GM18868 (cell line): ENCODE data around the gene TMPRSS5.
"Not testable (repeated sequence)": the region's sequence is repeated elsewhere in the genome, so short reads cannot be mapped to it uniquely, and the experiment has no call there.

ENCODE experiments used
- ATAC-seq: cut with Tn5 transposase; IDR thresholded peaks from one replicate; pipeline ENCODE4 v1.9.1; 2021; ENCODE audit warnings: mild to moderate bottlenecking, moderate library complexity; ENCODE audit not compliant: unreplicated experiment

The TMPRSS5 gene

DNA sequence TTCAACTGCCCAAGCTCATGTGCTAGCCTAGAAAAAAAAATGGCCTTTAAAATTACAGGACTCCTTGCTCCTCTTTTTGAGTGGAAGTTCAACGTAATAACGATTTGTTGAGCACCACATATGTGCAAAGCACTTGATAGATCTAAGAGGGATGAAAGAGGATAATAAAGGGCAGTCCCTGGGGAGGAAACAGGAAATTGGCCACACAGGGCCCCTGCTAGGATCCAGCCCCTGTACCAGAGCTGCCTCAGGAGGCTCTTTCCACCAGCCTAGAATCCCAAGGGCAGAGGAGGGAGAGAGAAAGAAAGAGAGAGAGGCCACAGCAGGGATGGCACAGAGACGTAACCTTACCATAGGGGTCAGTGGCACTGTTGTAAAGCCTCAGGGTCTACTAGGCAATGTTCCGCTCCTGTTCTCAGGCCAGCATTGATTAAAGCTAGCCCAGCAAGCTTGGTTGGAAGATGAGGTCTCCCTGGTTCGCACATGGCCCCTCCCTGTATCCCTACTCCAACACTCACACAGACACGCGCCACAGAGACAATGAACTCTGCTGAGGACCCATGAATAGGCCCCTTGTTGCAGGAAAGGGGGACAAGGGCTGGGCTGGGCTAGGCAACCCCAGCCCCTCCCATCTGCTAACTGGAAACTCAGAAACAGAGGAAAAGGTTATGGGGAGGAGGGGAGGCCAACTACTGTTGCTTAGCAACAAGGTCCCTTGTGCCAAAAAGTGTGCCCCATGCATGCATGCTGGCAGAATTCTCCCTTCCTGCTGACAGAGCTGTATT is at the start of gene TMPRSS5:
TSS of gene TMPRSS5 (minus strand) at position 438 of the 785 bp plus-strand sequence. CDS start at position 354, 84 bp downstream.
- ATAC-seq = no peak

DNA sequence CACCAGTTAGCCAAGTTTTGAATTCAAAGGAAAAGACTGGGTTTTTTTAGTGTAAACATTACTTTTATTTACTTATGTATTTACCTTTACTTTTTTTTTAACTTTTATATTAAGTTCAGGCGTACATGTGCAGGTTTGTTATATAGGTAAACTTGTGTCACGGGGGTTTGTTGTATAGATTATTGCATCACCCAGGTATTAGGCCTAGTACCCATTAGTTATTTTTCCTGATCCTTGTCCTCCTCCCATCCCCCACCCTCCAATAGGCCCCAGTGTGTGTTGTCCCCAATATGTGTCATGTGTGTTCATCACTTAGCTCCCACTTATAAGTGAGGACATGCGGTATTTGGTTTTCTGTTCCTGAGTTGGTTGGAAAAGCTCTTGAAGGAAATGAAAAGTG is 46.8 kb upstream of the TMPRSS5 start:
- ATAC-seq = no peak

DNA sequence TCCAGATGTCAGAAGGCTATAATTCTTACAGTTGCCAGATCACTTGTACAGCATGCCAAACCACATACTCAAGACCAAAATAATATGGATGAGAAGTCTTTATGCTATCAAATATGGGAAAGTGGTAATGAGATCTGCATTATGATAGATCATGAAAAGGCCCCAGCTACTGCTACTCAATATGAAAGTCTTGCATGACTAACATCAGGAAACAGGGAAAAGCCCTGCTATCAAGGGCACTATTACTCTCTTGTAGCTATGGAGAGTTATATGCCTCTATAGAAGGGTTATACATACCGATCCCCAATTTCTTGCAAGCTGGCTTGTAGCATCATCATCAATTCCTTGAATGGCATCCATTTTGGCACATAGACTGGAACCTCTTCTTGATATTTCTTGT is 30.2 kb upstream of the TMPRSS5 start:
- ATAC-seq = no peak

DNA sequence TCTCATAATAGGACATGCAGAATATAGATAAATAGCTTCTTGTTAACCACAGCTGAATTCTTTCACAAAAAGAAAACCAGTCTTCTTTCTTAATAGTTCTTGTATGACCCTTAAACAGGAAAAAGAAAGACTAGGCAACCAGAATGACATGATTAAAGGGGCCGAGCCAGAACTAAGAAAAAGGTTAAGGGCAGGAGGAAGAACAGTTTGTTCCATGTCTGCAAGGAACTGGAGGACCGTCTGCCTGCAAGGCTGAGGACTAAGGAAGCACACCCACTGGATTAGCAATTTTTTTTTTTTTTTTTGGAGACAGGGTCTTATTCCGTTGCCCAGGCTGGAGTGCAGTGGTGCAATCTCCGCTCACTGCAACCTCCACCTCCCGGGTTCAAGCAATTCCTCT is 26.0 kb upstream of the TMPRSS5 start:
- ATAC-seq = no peak

DNA sequence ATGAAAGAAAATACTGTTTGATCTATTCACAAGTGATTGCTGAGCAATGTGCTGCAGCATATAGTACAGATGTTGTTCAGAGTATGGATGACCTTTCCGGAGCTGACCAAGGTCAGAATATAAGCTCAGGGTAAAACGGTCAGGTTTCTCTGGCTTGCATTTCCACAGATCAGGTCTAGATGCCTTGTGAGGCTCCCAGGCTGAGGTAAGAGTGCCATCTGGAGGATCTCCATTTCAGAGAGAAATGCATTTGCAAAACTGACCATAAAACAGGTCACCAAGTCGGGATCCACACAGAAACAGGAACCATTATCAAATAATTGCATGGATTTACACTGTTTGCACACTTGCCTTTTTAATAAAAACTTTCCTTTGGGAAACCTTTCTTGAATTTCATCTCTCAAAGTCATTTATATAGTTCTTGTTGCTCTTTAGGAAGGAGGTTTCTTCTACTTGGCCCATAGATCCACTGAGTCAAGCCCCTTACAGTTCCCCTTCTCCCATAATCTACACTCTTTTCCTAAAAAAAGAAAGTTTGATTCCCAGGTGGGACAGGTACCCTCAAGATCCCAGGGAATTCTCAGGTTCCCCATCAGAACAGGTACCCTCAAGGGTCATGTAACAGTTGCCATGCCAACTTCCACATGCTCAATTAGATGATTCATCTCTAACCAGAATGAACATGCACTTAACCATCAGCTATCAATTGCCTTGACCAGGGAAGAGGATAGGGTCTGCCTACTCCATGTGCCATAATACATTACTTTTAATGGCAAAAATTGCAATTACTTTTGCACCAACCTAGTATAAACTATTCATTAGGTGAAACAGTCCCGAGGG is 25.0 kb upstream of the TMPRSS5 start:
- no peak for ATAC-seq

DNA sequence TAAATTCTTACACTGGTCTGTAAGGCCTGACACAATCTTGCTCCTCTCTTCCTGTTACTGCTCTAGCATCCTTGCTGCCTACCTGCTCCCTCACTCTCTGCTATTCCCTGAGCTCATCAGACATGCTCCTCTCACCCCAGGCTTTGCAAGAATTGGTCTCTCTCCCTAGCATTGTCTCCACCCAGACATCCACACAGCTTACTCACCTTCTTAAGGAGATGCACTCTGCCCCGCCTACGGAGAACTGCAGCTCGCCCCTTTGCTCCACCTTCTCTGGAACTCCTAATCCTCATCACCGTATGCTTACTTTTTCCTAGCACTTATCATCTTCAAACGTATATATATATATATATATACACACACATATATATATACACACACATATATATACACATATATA is 23.3 kb upstream of the TMPRSS5 start:
- no peak for ATAC-seq

DNA sequence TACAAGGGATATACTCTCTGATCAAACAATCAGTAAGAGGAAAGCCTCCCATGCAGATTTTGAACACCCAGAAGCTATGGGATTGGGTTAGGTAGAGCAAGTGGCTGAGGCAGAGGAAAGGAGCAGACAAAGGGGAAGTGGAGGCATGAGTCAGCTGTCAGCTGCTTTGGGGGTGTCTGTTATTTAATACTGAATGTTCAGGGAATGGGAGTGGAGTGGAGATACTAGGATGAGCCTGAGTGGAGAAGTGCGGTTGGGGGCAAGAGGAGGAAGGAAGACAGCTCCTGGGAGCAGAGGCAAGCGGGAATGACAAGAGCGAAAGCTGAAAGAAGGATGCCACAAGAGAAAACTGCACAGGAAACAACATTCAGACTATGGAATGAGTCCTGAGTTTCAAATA is 22.7 kb upstream of the TMPRSS5 start:
- ATAC-seq = no peak

- no peak for ATAC-seq
These were observed 19.8 kb upstream of the TMPRSS5 start for GRCh38 chr11:113725913-113726312.

GRCh38 chr11:113725407-113725806 is 19.3 kb upstream of the TMPRSS5 start:
- no peak for ATAC-seq

GRCh38 chr11:113724778-113725177 is 18.7 kb upstream of the TMPRSS5 start:
- ATAC-seq = no peak

GRCh38 chr11:113723787-113724186 is 17.7 kb upstream of the TMPRSS5 start:
- ATAC-seq = no peak

GRCh38 chr11:113722934-113723333 is 16.8 kb upstream of the TMPRSS5 start:
- ATAC-seq = no peak

- no peak for ATAC-seq
These were observed 16.1 kb upstream of the TMPRSS5 start for GRCh38 chr11:113722221-113722620.

GRCh38 chr11:113721462-113722066 is 15.5 kb upstream of the TMPRSS5 start:
- no peak for ATAC-seq

DNA sequence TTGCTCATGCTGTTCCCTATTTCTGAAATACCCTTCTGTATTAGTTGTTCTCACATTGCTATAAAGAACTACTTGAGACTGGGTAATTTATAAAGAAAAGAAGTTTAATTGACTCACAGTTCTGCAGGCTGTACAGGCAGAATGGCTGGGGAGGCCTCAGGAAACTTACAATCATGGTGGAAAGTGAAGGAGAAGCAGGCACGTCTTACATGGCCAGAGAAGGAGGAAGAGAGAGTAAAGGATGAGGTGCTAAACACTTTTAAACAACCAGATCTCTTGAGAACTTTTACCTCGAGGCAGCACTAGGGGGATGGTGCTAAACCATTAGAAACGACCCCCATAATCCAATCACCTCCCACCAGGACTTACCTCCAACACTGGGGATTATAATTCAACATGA is 14.4 kb upstream of the TMPRSS5 start:
- not testable (repeated sequence) for ATAC-seq

GRCh38 chr11:113715882-113716625 is 9.9 kb upstream of the TMPRSS5 start:
- no peak for ATAC-seq

DNA sequence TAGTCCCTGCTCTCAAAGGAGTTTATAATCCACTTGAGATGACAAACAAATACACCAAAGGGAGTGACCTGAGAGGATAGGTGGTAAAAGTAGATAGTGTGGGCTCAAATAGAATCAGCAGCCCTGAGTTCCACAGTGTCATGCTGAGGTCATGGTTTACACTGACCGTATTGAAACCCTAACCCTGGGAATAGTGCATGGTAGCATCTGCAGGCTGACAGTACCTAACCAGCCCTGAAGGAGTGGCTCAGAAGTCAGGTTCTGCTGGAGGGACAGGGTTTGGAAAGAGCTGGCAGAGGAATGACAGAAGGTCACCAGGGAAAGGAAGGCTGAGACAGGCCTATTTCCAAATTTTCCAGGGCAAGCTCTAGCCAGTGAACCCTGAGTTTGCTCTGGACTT is 9.2 kb upstream of the TMPRSS5 start:
- ATAC-seq = no peak

DNA sequence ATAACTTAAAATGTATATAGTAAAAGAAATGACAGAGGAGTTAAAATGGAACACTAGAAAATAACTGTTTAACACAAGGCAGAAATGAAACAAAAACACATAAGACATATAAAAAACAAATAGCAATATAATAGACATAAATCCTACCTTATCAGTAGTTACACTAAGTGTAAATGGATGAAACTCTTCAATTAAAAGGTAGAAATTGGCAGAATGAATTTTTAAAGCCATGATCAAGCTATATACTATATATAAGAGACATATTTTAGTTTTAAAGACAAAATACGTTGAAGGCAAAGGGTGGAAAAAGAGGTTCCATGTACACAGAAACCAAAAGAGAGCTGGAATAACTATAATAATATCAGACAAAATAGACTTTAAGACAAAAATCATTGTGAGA is 4.9 kb upstream of the TMPRSS5 start:
- no peak for ATAC-seq

DNA sequence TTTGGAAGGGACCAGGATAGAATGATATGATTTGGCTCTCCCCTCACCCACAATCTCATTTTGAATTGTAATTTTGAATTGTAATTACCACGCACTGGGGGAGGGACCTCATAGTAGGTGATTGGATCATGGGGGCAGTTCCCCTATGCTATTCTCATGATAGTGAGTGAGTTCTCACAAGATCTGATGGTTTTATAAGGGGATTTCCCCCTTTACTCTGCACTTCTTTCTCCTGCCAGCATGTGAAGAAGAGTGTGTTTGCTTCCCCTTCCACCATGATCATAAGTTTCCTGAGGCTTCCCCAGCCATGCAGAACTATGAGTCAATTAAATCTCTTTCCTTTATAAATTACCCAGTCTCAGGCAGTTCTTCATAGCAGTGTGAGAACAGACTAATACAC is 2.6 kb downstream of the TMPRSS5 start:
- ATAC-seq = not testable (repeated sequence)

GRCh38 chr11:113701491-113701890 is 4.6 kb downstream of the TMPRSS5 start:
- no peak for ATAC-seq

DNA sequence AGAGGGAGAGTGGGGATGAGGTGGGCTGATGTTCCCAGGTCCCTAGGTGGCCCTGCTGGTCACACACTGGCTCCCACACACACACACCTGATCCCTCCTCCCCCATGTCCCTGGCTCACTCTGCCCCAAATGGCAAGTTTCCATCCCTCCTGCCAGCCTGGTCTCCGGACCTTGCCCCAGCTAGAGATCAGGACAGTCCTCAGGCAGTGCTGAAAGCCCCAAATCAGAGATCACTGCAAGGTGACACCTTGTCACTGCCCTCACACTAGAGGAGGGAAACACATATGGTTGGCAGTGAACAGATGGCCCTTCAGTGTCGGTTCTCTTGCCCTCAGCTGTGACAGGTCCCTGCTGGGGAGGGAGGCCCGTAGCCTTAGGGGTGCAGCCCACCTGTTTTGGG is 7.6 kb downstream of the TMPRSS5 start:
- ATAC-seq = no peak
